ENCODE results near the gene TSSK2.

DNA sequence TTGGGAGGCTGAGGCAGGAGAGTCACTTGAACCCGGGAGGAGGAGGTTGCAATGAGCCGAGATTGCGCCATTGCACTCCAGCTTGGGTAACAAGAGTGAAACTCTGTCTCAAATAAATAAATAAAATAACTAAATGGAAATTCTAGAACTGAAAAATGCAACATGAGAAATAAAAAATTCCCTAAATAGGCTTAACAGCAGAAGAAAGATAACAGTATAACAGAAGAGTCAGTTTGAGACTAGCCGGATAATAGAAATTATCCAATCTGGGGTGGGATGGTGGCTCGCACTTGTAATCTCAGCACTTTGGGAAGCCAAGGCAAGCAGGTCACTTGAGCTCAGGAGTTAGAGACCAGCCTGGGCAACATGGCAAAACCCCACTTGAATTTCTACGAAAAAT, 33.3 kb downstream of the TSSK2 start:
- TF ChIP-seq, protein P1, sequence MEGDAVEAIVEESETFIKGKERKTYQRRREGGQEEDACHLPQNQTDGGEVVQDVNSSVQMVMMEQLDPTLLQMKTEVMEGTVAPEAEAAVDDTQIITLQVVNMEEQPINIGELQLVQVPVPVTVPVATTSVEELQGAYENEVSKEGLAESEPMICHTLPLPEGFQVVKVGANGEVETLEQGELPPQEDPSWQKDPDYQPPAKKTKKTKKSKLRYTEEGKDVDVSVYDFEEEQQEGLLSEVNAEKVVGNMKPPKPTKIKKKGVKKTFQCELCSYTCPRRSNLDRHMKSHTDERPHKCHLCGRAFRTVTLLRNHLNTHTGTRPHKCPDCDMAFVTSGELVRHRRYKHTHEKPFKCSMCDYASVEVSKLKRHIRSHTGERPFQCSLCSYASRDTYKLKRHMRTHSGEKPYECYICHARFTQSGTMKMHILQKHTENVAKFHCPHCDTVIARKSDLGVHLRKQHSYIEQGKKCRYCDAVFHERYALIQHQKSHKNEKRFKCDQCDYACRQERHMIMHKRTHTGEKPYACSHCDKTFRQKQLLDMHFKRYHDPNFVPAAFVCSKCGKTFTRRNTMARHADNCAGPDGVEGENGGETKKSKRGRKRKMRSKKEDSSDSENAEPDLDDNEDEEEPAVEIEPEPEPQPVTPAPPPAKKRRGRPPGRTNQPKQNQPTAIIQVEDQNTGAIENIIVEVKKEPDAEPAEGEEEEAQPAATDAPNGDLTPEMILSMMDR (IDR thresholded peaks at IDR 0.05), result no peak
- no peak for TF ChIP-seq POLR2A (IDR thresholded peaks at IDR 0.05)

All from heart left ventricle (tissue), 13 donors.